ENCODE results near the gene RNF224.

The RNF224 gene

DNA sequence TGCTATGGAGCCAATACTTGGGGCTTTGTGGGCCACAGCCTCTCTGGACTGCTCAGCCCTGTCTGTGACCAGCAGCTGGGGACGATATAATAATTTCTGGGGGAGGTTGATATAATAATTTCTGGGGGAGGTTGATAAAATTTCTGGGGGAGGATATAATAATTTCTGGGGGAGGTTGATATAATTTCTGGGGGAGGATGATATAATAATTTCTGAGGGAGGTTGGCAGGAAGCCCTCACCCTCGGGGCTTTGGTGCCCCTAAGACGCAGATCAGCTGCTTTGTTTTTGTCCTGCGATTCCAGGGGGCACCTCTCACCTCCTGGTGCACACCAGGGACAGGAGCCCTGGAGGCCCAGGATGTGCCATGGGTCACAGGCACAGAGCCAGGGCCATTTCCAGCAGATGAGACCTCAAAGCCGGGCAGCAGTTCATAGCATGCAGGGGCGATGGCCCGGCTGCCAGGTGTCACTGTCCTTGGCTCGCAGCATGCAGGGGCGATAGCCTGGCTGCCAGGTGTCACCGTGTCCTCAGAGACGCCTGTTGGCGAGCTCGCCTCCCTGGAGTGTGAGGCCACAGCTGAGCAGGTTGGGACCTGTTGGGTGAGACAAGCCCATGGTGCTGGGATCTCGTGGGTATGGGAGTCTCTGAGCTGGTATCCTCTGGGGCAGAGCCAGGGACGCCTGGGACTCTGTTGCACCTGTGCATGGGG, 46.5 kb downstream of the RNF224 start:
- DNase-seq (ENCODE audit: low read depth) = no peak

DNA sequence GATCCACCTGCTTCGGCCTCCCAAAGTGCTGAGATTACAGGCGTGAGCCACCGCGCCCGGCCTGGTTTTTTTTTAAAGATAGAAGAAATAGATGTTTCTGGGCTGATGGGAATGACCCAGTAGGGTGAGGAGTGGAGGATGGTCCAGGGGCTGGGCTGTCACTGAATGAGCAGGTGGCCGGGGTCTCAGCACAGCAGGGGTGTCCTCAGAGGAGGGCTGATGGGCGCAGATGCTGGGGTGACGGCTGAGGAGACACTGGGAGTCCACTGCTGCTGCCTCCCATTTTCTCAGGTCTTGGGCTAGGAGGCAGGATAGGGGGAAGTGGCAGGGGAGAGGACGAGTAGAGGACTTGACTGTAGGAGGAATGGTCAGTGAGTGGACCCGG, 47.9 kb downstream of the RNF224 start:
- no peak for DNase-seq (ENCODE audit: low read depth)

DNA sequence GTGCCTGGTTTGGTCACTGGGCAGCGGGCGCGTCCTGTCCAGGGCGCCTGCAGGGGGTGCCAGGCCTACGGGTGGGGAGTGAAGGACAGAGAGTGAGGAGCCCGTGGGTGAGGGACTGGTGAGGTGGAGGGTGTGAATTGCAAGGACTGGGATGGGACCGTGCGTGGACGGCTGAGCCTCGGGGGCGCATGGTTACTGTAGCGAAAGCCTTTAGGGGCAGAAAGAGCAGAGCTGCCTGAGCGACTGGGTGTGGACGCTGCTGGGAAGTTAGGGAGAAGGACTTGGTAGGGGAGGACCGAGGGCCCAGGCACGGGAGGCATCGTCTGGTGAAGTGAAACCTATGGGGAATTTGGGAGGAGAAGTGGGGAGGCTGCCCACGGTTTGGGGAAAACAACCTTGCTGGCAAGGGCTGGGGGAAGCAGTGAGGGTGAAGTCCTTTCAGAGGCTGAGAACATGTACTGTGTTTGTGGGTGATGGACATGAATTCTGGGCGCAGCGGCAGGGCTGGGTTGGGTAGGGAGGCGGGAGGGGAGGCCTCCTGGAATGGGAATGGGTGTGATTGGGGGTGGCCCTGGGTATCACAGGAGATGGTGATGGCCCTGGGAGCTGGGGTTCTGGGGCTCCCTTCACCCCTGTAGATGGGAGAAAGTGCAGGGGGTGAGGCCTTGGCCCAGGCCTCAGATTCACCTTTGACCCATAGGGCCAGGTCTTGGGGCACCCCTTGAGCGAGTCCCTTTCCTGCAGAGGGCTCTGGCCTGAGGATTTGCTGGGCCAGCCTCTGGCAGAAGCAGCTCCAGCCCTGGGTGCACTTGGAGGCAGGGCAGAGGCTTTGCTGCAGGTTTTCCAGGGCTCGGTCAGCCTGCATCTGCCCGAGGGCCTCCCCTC, 48.5 kb downstream of the RNF224 start:
- DNase-seq (ENCODE audit: low read depth) = no peak

DNA sequence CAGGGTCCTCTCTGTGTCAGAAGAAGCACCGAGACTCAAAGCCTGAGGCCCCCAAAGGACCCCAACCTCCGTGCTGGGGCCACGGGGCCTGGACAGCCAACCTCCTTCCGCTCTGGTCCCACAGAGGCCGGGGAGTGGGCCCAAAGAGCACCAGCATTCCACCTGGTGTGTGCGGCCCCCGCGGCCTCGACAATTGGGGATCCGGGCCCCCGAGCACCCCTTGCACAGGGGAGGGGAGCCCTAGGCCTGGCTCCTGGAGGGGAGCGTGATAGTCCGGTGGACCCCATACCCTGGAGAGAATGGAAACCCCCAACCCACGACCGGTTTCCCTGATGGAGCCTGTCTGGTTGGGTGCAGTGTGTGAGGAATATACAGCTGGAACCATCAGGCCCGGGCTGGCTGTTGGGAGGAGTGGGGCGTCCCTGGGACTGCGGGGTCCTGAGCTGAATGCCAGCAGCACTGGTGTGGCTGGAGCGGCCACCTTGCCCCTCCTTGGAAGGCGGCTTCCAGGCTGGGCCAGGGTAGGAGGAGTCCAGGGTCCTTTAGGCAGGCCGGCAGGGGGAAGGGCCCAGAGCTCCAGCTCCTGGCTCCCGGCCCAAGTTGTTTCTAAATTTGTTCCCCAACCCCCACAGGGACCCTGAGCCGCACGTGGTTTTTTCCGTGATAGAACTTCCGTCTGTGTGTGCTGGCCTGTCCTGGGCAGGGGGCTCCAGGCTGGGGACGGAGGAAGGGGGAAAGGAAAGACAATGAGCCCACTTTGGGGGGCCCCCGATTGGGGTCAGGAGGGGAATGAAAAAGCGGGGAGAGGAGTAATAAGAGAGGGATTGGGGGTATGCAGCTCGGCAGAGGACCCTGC, 49.4 kb downstream of the RNF224 start:
- DNase-seq (ENCODE audit: low read depth) = no peak

DNA sequence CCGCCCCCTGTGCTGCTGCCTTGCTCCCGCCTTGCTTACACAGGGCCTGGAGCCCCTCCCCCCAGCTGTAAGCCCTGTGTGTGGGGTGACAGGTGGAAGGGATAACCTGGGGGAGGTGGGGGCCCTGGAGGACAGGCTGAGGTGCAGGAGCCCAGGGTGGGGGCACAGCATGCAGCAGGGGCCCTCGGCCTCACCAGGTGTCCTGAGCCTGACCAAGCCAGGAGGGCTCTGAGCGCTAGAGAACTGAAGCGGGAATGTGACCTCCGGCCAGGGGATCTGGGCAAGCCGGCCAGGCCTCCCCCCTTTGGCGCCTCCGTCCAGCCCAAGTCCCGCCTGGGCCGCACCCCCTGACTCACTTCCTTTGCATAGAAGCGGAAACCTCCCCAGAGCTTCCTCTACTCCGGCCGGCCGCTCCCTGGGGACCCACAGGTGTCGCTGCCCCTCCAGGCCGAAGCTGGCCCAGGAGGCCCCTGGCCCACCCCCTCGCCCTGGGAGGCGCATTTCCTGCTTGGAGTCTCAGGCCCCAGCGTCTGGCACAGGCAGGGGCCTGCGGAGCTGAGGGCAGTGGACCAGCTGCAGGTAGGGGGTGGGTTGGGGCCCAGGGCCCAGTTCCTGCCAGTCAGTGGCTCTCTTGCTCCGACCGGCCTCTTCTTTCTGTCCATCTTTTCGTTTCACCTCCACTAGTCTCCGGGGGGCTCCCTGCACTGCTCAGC, 50.2 kb downstream of the RNF224 start, which contains the start of gene TOR4A:
TOR4A (plus strand) TSS at position 398 of the 713 bp plus-strand sequence. CDS start 964 bp downstream, outside the sequence.
- DNase-seq (ENCODE audit: low read depth) = no peak

DNA sequence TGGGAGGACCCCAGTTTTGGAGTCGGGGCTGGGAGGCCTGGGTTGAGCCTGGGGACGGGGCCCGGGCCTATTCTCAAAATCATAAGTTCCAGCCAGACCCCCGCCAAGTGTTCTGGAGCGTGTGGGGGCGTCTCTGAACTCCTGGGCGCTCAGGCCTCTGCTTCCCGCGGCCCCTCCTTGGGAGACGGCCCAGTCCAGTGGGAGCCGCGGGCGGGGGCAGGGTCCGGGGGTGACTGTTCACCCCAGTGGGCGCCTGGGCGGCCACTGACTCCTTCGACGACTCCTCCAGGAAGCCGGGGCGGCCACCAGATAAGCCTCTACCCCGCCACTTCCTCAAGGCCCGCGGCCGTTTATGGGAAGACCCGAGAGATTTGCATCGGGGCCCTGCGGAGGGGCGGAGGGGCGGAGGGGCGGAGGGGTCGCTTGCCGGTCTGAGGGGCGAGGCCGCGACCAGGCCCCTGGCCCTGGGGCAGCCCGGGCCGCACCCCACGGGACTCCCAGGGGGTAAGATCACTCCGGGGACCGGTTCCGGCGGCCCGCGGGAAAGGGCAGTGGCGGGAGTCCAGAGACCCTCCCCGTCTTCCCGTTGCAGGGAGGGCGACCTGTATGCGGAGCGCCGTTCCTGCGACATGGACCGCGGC, 50.9 kb downstream of the RNF224 start:
- no peak for DNase-seq (ENCODE audit: low read depth)
